Activated CD4-positive, alpha-beta T cell treated with anti-CD3 and anti-CD28 coated beads for 36 hours (primary cell): ENCODE measurements around the gene TIMM9. TPM values are rescaled to one million over a fixed set of nuclear protein-coding genes. Genes with fewer than 3 reads are reported as not detected.
"Not testable (repeated sequence)": the region's sequence is repeated elsewhere in the genome, so short reads cannot be mapped to it uniquely, and the experiment has no call there.

Experiments
- ATAC-seq: fragments of 200-7000 bp; cut with Tn5 transposase; one replicate; pipeline ENCODE4 v1.10.0; 2021; ENCODE audit warnings: mild to moderate bottlenecking, moderate library complexity
- CTCF ChIA-PET: fragments of 350-600 bp; sonication (Branson Sonifier 250); formaldehyde crosslinking; loops from one replicate; lab custom pipeline; 2021; ENCODE audit warnings: antibody characterized with exemption; lab: Charles Lee
- POLR2A ChIA-PET: fragments of 350-600 bp; sonication (Branson Sonifier 250); formaldehyde crosslinking; loops from one replicate; lab custom pipeline; 2021; ENCODE audit warnings: antibody characterized with exemption, inconsistent platforms; lab: Charles Lee
- DNase-seq: peaks from one replicate; pipeline ENCODE4 v3.0.0-alpha.2; 2020
- H3K27ac Mint-ChIP-seq: one replicate; pipeline ENCODE4 v1.8.0; 2021; ENCODE audit warnings: mixed read lengths
- H3K27me3 Mint-ChIP-seq: one replicate; pipeline ENCODE4 v1.8.0; 2021; ENCODE audit warnings: mixed read lengths
- H3K36me3 Mint-ChIP-seq: one replicate; pipeline ENCODE4 v1.8.0; 2021; ENCODE audit warnings: low read depth, mixed read lengths
- H3K4me1 Mint-ChIP-seq: one replicate; pipeline ENCODE4 v1.8.0; 2021; ENCODE audit warnings: mixed read lengths
- H3K4me3 Mint-ChIP-seq: one replicate; pipeline ENCODE4 v1.8.0; 2021; ENCODE audit warnings: mild to moderate bottlenecking, moderate library complexity, mixed read lengths
- H3K9me3 Mint-ChIP-seq: one replicate; pipeline ENCODE4 v1.8.0; 2021; ENCODE audit warnings: low read depth, mixed read lengths
- intact Hi-C, 2 experiments: fragments of 100-400 bp; cut with DNase I in 1 of 2; cut with micrococcal nuclease in 1 of 2; formaldehyde crosslinking; loops; one replicate each; pipeline versions ENCODE4 v1.14.2 to v1.15.1; 2022 to 2024; cut with DNase I, micrococcal nuclease
- total RNA-seq, 2 experiments: library from RNA; stranded (reverse); gene quantifications; one replicate each; pipeline ENCODE4 v1.2.3, GENCODE V29; 2021

The TIMM9 gene
- total RNA-seq, 2 experiments from 2014 or later, result 72.6 to 109 TPM

GRCh38 chr14:58439476-58439875 is 12.1 kb upstream of the TIMM9 start:
- Mint-ChIP-seq H3K36me3 (peaks cover 31% of the 10 kb centered on the region), H3K9me3 (no peaks in the 10 kb centered on the region), H3K27me3 (no peaks in the 10 kb centered on the region), H3K4me3 (no peak overlapping the region), H3K27ac (no peak overlapping the region), H3K4me1 (peaks cover 2% of the 10 kb centered on the region)
- ChIA-PET POLR2A (no interaction called here), CTCF (no interaction called here)
- intact Hi-C loops, result no loop called here
- ATAC-seq, result no peak
- DNase-seq, result no peak

GRCh38 chr14:58430156-58430555 is 2.8 kb upstream of the TIMM9 start:
- Mint-ChIP-seq H3K4me3 (peak overlapping the region; percentile 97), H3K27ac (peak overlapping the region; percentile 80), H3K36me3 (peaks cover 23% of the 10 kb centered on the region), H3K9me3 (no peaks in the 10 kb centered on the region), H3K4me1 (peaks cover 35% of the 10 kb centered on the region), H3K27me3 (no peaks in the 10 kb centered on the region)
- DNase-seq, result peak; percentile 18
- CTCF ChIA-PET, result interaction anchor here (0.9 to 1.0 kb wide), 2 partner anchors 13 to 32 kb away, joined by 3 read pairs; no protein-coding TSS in a partner anchor
- POLR2A ChIA-PET, result interaction anchor here (0.9 to 1.8 kb wide), 2 partner anchors 31 to 132 kb away, joined by 3 to 14 read pairs; partner anchors contain the start of gene ARID4A
- peak; percentile 83 for ATAC-seq
- intact Hi-C loops, result loop anchor here (1.0 to 2.0 kb wide), 2 partner anchors 142 to 143 kb away; no protein-coding TSS in a partner anchor

GRCh38 chr14:58428118-58428683 is 870 bp upstream of the TIMM9 start:
- CTCF ChIA-PET, result interaction anchor here (1.0 to 2.2 kb wide), 3 partner anchors 11 to 130 kb away, joined by 3 to 10 read pairs (median 4); partner anchors contain the start of genes ARID4A and TOMM20L
- Mint-ChIP-seq H3K36me3 (peaks cover 23% of the 10 kb centered on the region), H3K4me1 (peaks cover 45% of the 10 kb centered on the region), H3K27me3 (no peaks in the 10 kb centered on the region), H3K27ac (peak overlapping the region; percentile 99), H3K4me3 (peak overlapping the region; percentile 97), H3K9me3 (no peaks in the 10 kb centered on the region)
- peak; percentile 37 for DNase-seq
- intact Hi-C loops, result loop anchor here (5.0 to 10.0 kb wide), 3 partner anchors 231 to 1054 kb away; partner anchors contain the start of genes DAAM1 (in 1 of the 2), JKAMP (in 1 of the 2) and L3HYPDH (in 1 of the 2)
- ATAC-seq, result no peak
- POLR2A ChIA-PET, result interaction anchor here (0.6 to 2.3 kb wide), 2 partner anchors 130 to 297 kb away, joined by 3 to 26 read pairs; partner anchors contain the start of gene ARID4A

- ATAC-seq (peak; percentile 9), DNase-seq (peak; percentile 63)
- intact Hi-C loops, result loop anchor here (1.0 to 10.0 kb wide), 12 partner anchors 30 to 1822 kb away; partner anchors contain the start of genes ARID4A (in 2 of the 2), DAAM1 (in 2 of the 2), PSMA3 (in 2 of the 2) and ACTR10 (in 1 of the 2)
- H3K36me3 Mint-ChIP-seq, result peaks cover 25% of the 10 kb centered on the region
- H3K27me3 Mint-ChIP-seq, result no peaks in the 10 kb centered on the region
- ChIA-PET POLR2A (interaction anchor here (0.5 to 2.3 kb wide), 5 partner anchors 129 to 1057 kb away, joined by 3 to 26 read pairs (median 4); partner anchors contain the start of genes ARID4A, JKAMP, L3HYPDH and PSMA3), CTCF (interaction anchor here (0.6 to 2.2 kb wide), 2 partner anchors 31 to 36 kb away, joined by 4 to 10 read pairs; partner anchors contain the start of gene TOMM20L)
- H3K9me3 Mint-ChIP-seq, result no peaks in the 10 kb centered on the region
- H3K4me3 Mint-ChIP-seq, result peak overlapping the region; percentile 97
- H3K27ac Mint-ChIP-seq, result peak overlapping the region; percentile 99
- peaks cover 43% of the 10 kb centered on the region for H3K4me1 Mint-ChIP-seq
These were observed 556 bp downstream of the TIMM9 start for GRCh38 chr14:58426670-58427280.

GRCh38 chr14:58416934-58417333 is 10.4 kb downstream of the TIMM9 start:
- peaks cover 18% of the 10 kb centered on the region for H3K4me1 Mint-ChIP-seq
- H3K4me3 Mint-ChIP-seq, DNase-seq, ATAC-seq, H3K9me3 Mint-ChIP-seq, H3K27ac Mint-ChIP-seq, POLR2A ChIA-PET, H3K27me3 Mint-ChIP-seq: not testable (repeated sequence)
- intact Hi-C loops, result loop anchor here in 1 of 2 experiments (5.0 kb wide), 1 partner anchor 160 kb away; no protein-coding TSS in a partner anchor
- peaks cover 59% of the 10 kb centered on the region for H3K36me3 Mint-ChIP-seq
- CTCF ChIA-PET, result interaction anchor here (0.7 kb wide), 1 partner anchor 11 kb away, joined by 3 read pairs; the partner anchor contains the start of gene KIAA0586

GRCh38 chr14:58415636-58416547 is 11.4 kb downstream of the TIMM9 start:
- Mint-ChIP-seq H3K9me3 (no peaks in the 10 kb centered on the region), H3K4me3 (no peak overlapping the region), H3K36me3 (peaks cover 56% of the 10 kb centered on the region), H3K27me3 (no peaks in the 10 kb centered on the region), H3K27ac (no peak overlapping the region), H3K4me1 (peaks cover 18% of the 10 kb centered on the region)
- ATAC-seq (no peak), DNase-seq (no peak)
- intact Hi-C loops, result loop anchor here in 1 of 2 experiments (5.0 kb wide), 1 partner anchor 159 kb away; no protein-coding TSS in a partner anchor
- CTCF ChIA-PET, result no interaction called here
- POLR2A ChIA-PET, result no interaction called here

GRCh38 chr14:58414845-58415244 is 12.5 kb downstream of the TIMM9 start:
- no peak for DNase-seq
- H3K4me3 Mint-ChIP-seq, result no peak overlapping the region
- no peaks in the 10 kb centered on the region for H3K27me3 Mint-ChIP-seq
- ChIA-PET CTCF (no interaction called here), POLR2A (no interaction called here)
- no peaks in the 10 kb centered on the region for H3K9me3 Mint-ChIP-seq
- intact Hi-C loops, result loop anchor here in 1 of 2 experiments (5.0 kb wide), 1 partner anchor 158 kb away; no protein-coding TSS in a partner anchor
- peaks cover 55% of the 10 kb centered on the region for H3K36me3 Mint-ChIP-seq
- peak; percentile 55 for ATAC-seq
- H3K4me1 Mint-ChIP-seq, result peaks cover 18% of the 10 kb centered on the region
- H3K27ac Mint-ChIP-seq, result no peak overlapping the region

- no peak overlapping the region for H3K4me3 Mint-ChIP-seq
- intact Hi-C loops, result no loop called here
- no peaks in the 10 kb centered on the region for H3K27me3 Mint-ChIP-seq
- peaks cover 32% of the 10 kb centered on the region for H3K36me3 Mint-ChIP-seq
- H3K27ac Mint-ChIP-seq, result no peak overlapping the region
- no peak for DNase-seq
- ChIA-PET CTCF (interaction anchor here (0.6 kb wide), 1 partner anchor 17 kb away, joined by 3 read pairs; no protein-coding TSS in a partner anchor), POLR2A (no interaction called here)
- H3K4me1 Mint-ChIP-seq, result no peaks in the 10 kb centered on the region
- H3K9me3 Mint-ChIP-seq, result no peaks in the 10 kb centered on the region
- ATAC-seq, result no peak
These were observed 18.6 kb downstream of the TIMM9 start for GRCh38 chr14:58408681-58409215.

- ATAC-seq, result peak; percentile 47
- no peaks in the 10 kb centered on the region for H3K9me3 Mint-ChIP-seq
- peaks cover 22% of the 10 kb centered on the region for H3K36me3 Mint-ChIP-seq
- DNase-seq, result peak; percentile 13
- H3K27me3 Mint-ChIP-seq, result no peaks in the 10 kb centered on the region
- H3K4me1 Mint-ChIP-seq, result peaks cover 1% of the 10 kb centered on the region
- CTCF ChIA-PET, result interaction anchor here (0.7 kb wide), 1 partner anchor 14 kb away, joined by 3 read pairs; no protein-coding TSS in a partner anchor
- POLR2A ChIA-PET, result no interaction called here
- H3K27ac Mint-ChIP-seq, result no peak overlapping the region
- H3K4me3 Mint-ChIP-seq, result no peak overlapping the region
- intact Hi-C loops, result no loop called here
These were observed 25.7 kb downstream of the TIMM9 start for GRCh38 chr14:58401587-58401986.

GRCh38 chr14:58398895-58399294 is 28.4 kb downstream of the TIMM9 start:
- H3K27ac Mint-ChIP-seq, result no peak overlapping the region
- no peaks in the 10 kb centered on the region for H3K9me3 Mint-ChIP-seq
- no peak overlapping the region for H3K4me3 Mint-ChIP-seq
- H3K27me3 Mint-ChIP-seq, result no peaks in the 10 kb centered on the region
- intact Hi-C loops, result no loop called here
- ATAC-seq (no peak), DNase-seq (no peak)
- peaks cover 10% of the 10 kb centered on the region for H3K4me1 Mint-ChIP-seq
- peaks cover 17% of the 10 kb centered on the region for H3K36me3 Mint-ChIP-seq
- CTCF ChIA-PET, result no interaction called here
- POLR2A ChIA-PET, result no interaction called here
